WTC11 (cell line): Measurements from ENCODE around the gene ADAM19.

Experiments
- ELF4 ChIP-seq: sonication (generic); formaldehyde crosslinking; IDR thresholded peaks from 2 replicates; pipeline ENCODE4 v1.8.1; 2022; ENCODE audit warnings: low read depth, mild to moderate bottlenecking, moderate library complexity, missing genetic modification reagents
- KAT7 ChIP-seq: sonication (generic); formaldehyde crosslinking; IDR thresholded peaks from 2 replicates; pipeline ENCODE4 v1.8.1; 2023; ENCODE audit warnings: missing genetic modification reagents, mild to moderate bottlenecking, borderline replicate concordance
- SMAD4 ChIP-seq: sonication (generic); formaldehyde crosslinking; IDR thresholded peaks from 2 replicates; pipeline ENCODE4 v1.8.0; 2022; ENCODE audit warnings: mild to moderate bottlenecking, missing genetic modification reagents
- TF ChIP-seq, protein P1 (sequence below): fragments of 200-600 bp; IDR thresholded peaks from 2 replicates; pipeline ENCODE4 v1.8.0; 2022; ENCODE audit warnings: antibody characterized with exemption
- TF ChIP-seq, protein P2 (sequence below): sonication (generic); formaldehyde crosslinking; IDR thresholded peaks from 2 replicates; pipeline ENCODE4 v1.8.0; 2023; ENCODE audit warnings: missing genetic modification reagents
- TF ChIP-seq, protein P3 (sequence below): sonication (generic); formaldehyde crosslinking; IDR thresholded peaks from 2 replicates; pipeline ENCODE4 v1.8.0; 2022; ENCODE audit warnings: missing genetic modification reagents
- TF ChIP-seq, protein P4 (sequence below): sonication (generic); formaldehyde crosslinking; conservative IDR thresholded peaks from 2 replicates; pipeline ENCODE4 v1.8.1; 2022; ENCODE audit warnings: mild to moderate bottlenecking, missing genetic modification reagents

DNA sequence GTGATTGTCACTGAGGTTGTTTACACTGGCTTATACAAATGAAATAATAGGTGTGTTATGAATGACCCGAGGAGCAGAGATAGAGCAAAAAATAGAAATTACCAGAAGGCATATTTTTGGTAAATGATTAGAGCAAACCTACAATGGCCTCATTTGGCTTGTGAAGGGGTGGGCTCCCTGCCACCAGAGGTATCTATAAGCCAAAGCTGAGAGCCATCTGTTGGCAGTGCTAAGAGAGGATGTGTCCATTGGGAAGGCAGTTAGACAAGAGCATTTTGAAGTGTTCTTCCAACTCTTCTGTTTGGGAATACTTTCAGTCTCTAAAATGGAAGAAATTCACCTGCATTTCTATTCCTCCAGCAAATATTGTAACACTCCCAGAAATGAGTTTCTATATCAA is 104.9 kb downstream of the ADAM19 start:
- TF ChIP-seq, protein P1, sequence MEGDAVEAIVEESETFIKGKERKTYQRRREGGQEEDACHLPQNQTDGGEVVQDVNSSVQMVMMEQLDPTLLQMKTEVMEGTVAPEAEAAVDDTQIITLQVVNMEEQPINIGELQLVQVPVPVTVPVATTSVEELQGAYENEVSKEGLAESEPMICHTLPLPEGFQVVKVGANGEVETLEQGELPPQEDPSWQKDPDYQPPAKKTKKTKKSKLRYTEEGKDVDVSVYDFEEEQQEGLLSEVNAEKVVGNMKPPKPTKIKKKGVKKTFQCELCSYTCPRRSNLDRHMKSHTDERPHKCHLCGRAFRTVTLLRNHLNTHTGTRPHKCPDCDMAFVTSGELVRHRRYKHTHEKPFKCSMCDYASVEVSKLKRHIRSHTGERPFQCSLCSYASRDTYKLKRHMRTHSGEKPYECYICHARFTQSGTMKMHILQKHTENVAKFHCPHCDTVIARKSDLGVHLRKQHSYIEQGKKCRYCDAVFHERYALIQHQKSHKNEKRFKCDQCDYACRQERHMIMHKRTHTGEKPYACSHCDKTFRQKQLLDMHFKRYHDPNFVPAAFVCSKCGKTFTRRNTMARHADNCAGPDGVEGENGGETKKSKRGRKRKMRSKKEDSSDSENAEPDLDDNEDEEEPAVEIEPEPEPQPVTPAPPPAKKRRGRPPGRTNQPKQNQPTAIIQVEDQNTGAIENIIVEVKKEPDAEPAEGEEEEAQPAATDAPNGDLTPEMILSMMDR = no peak
- TF ChIP-seq ELF4 (CRISPR knock-in tag) (no peak), KAT7 (CRISPR knock-in tag) (no peak), SMAD4 (CRISPR knock-in tag) (no peak)
- TF ChIP-seq, protein P2, sequence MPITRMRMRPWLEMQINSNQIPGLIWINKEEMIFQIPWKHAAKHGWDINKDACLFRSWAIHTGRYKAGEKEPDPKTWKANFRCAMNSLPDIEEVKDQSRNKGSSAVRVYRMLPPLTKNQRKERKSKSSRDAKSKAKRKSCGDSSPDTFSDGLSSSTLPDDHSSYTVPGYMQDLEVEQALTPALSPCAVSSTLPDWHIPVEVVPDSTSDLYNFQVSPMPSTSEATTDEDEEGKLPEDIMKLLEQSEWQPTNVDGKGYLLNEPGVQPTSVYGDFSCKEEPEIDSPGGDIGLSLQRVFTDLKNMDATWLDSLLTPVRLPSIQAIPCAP (CRISPR knock-in tag) = no peak
- TF ChIP-seq, protein P3, sequence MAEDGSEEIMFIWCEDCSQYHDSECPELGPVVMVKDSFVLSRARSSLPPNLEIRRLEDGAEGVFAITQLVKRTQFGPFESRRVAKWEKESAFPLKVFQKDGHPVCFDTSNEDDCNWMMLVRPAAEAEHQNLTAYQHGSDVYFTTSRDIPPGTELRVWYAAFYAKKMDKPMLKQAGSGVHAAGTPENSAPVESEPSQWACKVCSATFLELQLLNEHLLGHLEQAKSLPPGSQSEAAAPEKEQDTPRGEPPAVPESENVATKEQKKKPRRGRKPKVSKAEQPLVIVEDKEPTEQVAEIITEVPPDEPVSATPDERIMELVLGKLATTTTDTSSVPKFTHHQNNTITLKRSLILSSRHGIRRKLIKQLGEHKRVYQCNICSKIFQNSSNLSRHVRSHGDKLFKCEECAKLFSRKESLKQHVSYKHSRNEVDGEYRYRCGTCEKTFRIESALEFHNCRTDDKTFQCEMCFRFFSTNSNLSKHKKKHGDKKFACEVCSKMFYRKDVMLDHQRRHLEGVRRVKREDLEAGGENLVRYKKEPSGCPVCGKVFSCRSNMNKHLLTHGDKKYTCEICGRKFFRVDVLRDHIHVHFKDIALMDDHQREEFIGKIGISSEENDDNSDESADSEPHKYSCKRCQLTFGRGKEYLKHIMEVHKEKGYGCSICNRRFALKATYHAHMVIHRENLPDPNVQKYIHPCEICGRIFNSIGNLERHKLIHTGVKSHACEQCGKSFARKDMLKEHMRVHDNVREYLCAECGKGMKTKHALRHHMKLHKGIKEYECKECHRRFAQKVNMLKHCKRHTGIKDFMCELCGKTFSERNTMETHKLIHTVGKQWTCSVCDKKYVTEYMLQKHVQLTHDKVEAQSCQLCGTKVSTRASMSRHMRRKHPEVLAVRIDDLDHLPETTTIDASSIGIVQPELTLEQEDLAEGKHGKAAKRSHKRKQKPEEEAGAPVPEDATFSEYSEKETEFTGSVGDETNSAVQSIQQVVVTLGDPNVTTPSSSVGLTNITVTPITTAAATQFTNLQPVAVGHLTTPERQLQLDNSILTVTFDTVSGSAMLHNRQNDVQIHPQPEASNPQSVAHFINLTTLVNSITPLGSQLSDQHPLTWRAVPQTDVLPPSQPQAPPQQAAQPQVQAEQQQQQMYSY (CRISPR knock-in tag) = no peak
- TF ChIP-seq, protein P4, sequence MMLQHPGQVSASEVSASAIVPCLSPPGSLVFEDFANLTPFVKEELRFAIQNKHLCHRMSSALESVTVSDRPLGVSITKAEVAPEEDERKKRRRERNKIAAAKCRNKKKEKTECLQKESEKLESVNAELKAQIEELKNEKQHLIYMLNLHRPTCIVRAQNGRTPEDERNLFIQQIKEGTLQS = no peak
